Keratinocyte (primary cell): ENCODE data around the gene CTNNA3. TPM values are rescaled to one million over a fixed set of nuclear protein-coding genes. Genes with fewer than 3 reads are reported as not detected.

Experiments
- DNase-seq: peaks from one replicate; pipeline ENCODE4 v3.0.0-alpha.2; 2011; ENCODE audit warnings: low read depth, missing footprints, low spot score
- FAIRE-seq: peaks from 2 replicates; lab custom pipeline; 2011; peaks lifted over from hg19 to GRCh38; lab: Jason Lieb, UNC
- H2AFZ ChIP-seq: 2 replicates; pipeline ENCODE4 v1.6.0; 2012; ENCODE audit warnings: low read length, control low read depth, inconsistent platforms; ENCODE audit not compliant: control insufficient read depth
- H3K27ac ChIP-seq: 2 replicates; pipeline ENCODE4 v1.5.1; 2011; ENCODE audit warnings: low read length; ENCODE audit not compliant: control insufficient read depth, insufficient read depth
- H3K27me3 ChIP-seq: 3 replicates; pipeline ENCODE4 v1.6.0; 2011; ENCODE audit warnings: low read length; ENCODE audit not compliant: control insufficient read depth, insufficient read depth; ENCODE audit errors: extremely low read depth
- H3K36me3 ChIP-seq, 2 experiments: 2 replicates in 1 of 2; 3 replicates in 1 of 2; pipeline ENCODE4 v1.5.1; 2011; ENCODE audit warnings: low read length in 2 of 2, mild to moderate bottlenecking in 1 of 2; ENCODE audit not compliant: control insufficient read depth in 2 of 2, insufficient read depth in 2 of 2; ENCODE audit errors: extremely low read depth in 1 of 2
- H3K4me1 ChIP-seq: 3 replicates; pipeline ENCODE4 v1.5.1; 2011; ENCODE audit warnings: low read length; ENCODE audit not compliant: control insufficient read depth, insufficient read depth; ENCODE audit errors: extremely low read depth
- H3K4me2 ChIP-seq: 3 replicates; pipeline ENCODE4 v1.6.0; 2011; ENCODE audit warnings: low read depth, low read length; ENCODE audit not compliant: control insufficient read depth, insufficient read depth; ENCODE audit errors: extremely low read depth
- H3K4me3 ChIP-seq, 3 experiments: fragments of 200-600 bp in 1 of 3; sonication (generic) in 1 of 3; 2 replicates in 2 of 3; 3 replicates in 1 of 3; pipeline ENCODE4 v1.5.1; 2011 to 2016; ENCODE audit warnings: low read length in 3 of 3, mild to moderate bottlenecking in 3 of 3, control low read depth in 2 of 3, inconsistent platforms in 1 of 3, low read depth in 1 of 3, mixed read lengths in 1 of 3, mixed run types in 1 of 3, moderate library complexity in 1 of 3; ENCODE audit not compliant: control insufficient read depth in 2 of 3, insufficient read depth in 2 of 3; ENCODE audit errors: extremely low read depth in 1 of 3
- H3K79me2 ChIP-seq: 2 replicates; pipeline ENCODE4 v1.6.0; 2012; ENCODE audit warnings: low read length; ENCODE audit not compliant: control insufficient read depth, insufficient read depth
- H3K9ac ChIP-seq: 3 replicates; pipeline ENCODE4 v1.6.0; 2011; ENCODE audit warnings: low read length; ENCODE audit not compliant: control insufficient read depth, insufficient read depth; ENCODE audit errors: extremely low read depth
- H3K9me1 ChIP-seq: 3 replicates; pipeline ENCODE4 v1.6.0; 2011; ENCODE audit warnings: low read length; ENCODE audit not compliant: control insufficient read depth, insufficient read depth; ENCODE audit errors: extremely low read depth
- H3K9me3 ChIP-seq: 2 replicates; pipeline ENCODE4 v1.5.1; 2012; ENCODE audit warnings: low read depth, low read length; ENCODE audit not compliant: control insufficient read depth
- H4K20me1 ChIP-seq: 3 replicates; pipeline ENCODE4 v1.6.0; 2011; ENCODE audit warnings: low read length; ENCODE audit not compliant: control insufficient read depth, insufficient read depth; ENCODE audit errors: extremely low read depth
- CTCF ChIP-seq, 3 experiments: IDR thresholded peaks in 1 of 3; conservative IDR thresholded peaks in 1 of 3; optimal IDR thresholded peaks in 1 of 3; 2 replicates in 2 of 3; 3 replicates in 1 of 3; pipeline versions ENCODE3 to v1.5.1; 2011; ENCODE audit warnings: low read length in 3 of 3, mild to moderate bottlenecking in 3 of 3, moderate library complexity in 2 of 3, control low read depth in 1 of 3, inconsistent platforms in 1 of 3; ENCODE audit not compliant: insufficient read depth in 2 of 3; ENCODE audit errors: extremely low read depth in 1 of 3
- EZH2 ChIP-seq: IDR thresholded peaks from one replicate; pipeline ENCODE4 v1.6.1; 2012; ENCODE audit warnings: inconsistent platforms, mild to moderate bottlenecking, low read length, moderate library complexity
- dilution Hi-C: fragments of 300-500 bp; cut with MboI; formaldehyde crosslinking; loops from one replicate; pipeline ENCODE4 v1.7.0; 2020; ENCODE audit warnings: low sequenced_read_pairs; ENCODE audit not compliant: extremely low pct_ligation_motif_present
- polyA plus RNA-seq, 5 experiments: library from polyadenylated mRNA; depleted of rRNA in 3 of 5; stranded (reverse) in 3 of 5; stranded (forward) in 1 of 5; unstranded in 1 of 5; fragments of >200 nt; gene quantifications; 1 replicate in 1 of 5; 2 replicates in 3 of 5; 3 replicates in 1 of 5; pipeline versions ENCODE4 v1.2.1 to v1.2.3, GENCODE V29; 2011 to 2012; ENCODE audit warnings: missing spikeins in 2 of 5, low read depth in 1 of 5, low replicate concordance in 1 of 5

Gene CTNNA3
- polyA plus RNA-seq, 1 donor (not counting 4 experiments of a cell fraction or from before 2014, with no cell fraction given): 0.01 TPM

GRCh38 chr10:66283064-66283463, 1412.9 kb downstream of the CTNNA3 start:
- Histone ChIP-seq H3K27me3 (no peaks in the 10 kb centered on the region), H3K4me1 (peaks cover 8% of the 10 kb centered on the region), H3K9me3 (no peaks in the 10 kb centered on the region), H3K36me3 (no peaks in the 10 kb centered on the region), H4K20me1 (no peaks in the 10 kb centered on the region), H3K27ac (no peak overlapping the region), H3K9ac (no peak overlapping the region), H3K9me1 (no peaks in the 10 kb centered on the region), H2AFZ (peak overlapping the region; percentile 71), H3K4me3 (no peak overlapping the region), H3K4me2 (no peak overlapping the region), H3K79me2 (no peaks in the 10 kb centered on the region)
- TF ChIP-seq CTCF (optimal IDR thresholded peaks at IDR 0.05 in 1 of 3, IDR thresholded peaks at IDR 0.05 in 1 of 3, conservative IDR thresholded peaks at IDR 0.05 in 1 of 3; ENCODE audit: extremely low read depth in 1 of 3, insufficient read depth in 2 of 3, low read length in 3 of 3) (no peak), EZH2 (no peak)
- DNase-seq: no peak
- peak; percentile 20 for FAIRE-seq
- dilution Hi-C loops: no loop called here

DNA sequence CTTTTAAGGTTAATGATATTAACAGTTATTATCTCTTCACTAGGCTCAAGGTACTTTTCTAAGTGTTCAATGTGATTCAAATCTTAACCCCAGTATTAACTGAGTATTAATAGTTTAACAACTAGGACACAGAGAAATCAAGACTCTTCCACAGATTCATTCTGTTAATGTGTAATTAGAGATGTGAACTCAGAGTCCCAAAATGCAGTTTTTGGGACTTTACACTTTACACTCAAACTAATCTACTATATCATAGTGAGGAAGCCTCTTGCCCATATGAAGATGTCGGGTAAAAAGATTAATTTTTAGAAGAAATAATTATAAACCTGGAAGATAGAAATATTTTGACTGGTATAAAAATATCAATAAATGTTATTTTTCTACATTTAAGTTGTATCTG, 1414.7 kb downstream of the CTNNA3 start:
- Histone ChIP-seq H3K9me1 (no peaks in the 10 kb centered on the region), H3K36me3 (no peaks in the 10 kb centered on the region), H3K9me3 (no peaks in the 10 kb centered on the region), H4K20me1 (no peaks in the 10 kb centered on the region), H3K27ac (no peak overlapping the region), H3K4me3 (no peak overlapping the region), H3K9ac (no peak overlapping the region), H3K4me1 (peaks cover 8% of the 10 kb centered on the region), H3K79me2 (no peaks in the 10 kb centered on the region), H2AFZ (no peak overlapping the region), H3K4me2 (no peak overlapping the region), H3K27me3 (no peaks in the 10 kb centered on the region)
- dilution Hi-C loops: no loop called here
- FAIRE-seq (no peak), DNase-seq (no peak)
- TF ChIP-seq CTCF (optimal IDR thresholded peaks at IDR 0.05 in 1 of 3, IDR thresholded peaks at IDR 0.05 in 1 of 3, conservative IDR thresholded peaks at IDR 0.05 in 1 of 3; ENCODE audit: extremely low read depth in 1 of 3, insufficient read depth in 2 of 3, low read length in 3 of 3) (no peak), EZH2 (no peak)
